ENCODE measurements around the gene ATG9A. TPM values are rescaled to one million over a fixed set of nuclear protein-coding genes. Genes with fewer than 3 reads are reported as not detected.
A peak's percentile ranks its signal among the peaks of the same experiment; 100 is the strongest.

The ATG9A gene
- total RNA-seq, 1 donor from 2014 or later: 82.8 TPM

DNA sequence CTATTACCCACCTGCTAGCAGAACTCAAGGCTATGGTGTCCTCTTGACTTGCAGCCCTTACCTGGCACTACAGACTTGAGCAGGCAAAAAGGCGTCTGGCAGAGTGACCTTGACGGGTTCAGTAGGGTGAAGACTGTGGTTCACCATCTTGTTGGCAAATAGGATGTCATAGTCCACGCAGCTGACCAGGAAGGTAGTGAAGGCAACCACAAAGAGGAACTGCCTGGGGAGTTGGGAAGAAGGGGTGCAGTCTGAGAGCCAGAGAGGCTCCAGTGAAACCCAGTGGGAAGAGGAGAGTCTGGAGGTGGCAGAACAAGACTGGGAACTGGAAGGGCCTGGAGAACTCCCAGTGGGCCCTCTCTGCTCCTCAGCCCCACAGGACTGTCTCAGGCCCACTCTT is 4.1 kb downstream of the ATG9A start:
- Mint-ChIP-seq H3K4me3 (ENCODE audit: unreplicated experiment) (no peak overlapping the region), H3K4me1 (ENCODE audit: low read depth) (peaks cover 24% of the 10 kb centered on the region), H3K9me3 (ENCODE audit: low read depth) (no peaks in the 10 kb centered on the region), H3K27me3 (ENCODE audit: low read depth) (no peaks in the 10 kb centered on the region), H3K27ac (ENCODE audit: unreplicated experiment) (no peak overlapping the region), H3K36me3 (ENCODE audit: low read depth) (peaks cover 21% of the 10 kb centered on the region)
- DNase-seq (ENCODE audit: low spot score): no peak
- TF ChIP-seq, protein P1, sequence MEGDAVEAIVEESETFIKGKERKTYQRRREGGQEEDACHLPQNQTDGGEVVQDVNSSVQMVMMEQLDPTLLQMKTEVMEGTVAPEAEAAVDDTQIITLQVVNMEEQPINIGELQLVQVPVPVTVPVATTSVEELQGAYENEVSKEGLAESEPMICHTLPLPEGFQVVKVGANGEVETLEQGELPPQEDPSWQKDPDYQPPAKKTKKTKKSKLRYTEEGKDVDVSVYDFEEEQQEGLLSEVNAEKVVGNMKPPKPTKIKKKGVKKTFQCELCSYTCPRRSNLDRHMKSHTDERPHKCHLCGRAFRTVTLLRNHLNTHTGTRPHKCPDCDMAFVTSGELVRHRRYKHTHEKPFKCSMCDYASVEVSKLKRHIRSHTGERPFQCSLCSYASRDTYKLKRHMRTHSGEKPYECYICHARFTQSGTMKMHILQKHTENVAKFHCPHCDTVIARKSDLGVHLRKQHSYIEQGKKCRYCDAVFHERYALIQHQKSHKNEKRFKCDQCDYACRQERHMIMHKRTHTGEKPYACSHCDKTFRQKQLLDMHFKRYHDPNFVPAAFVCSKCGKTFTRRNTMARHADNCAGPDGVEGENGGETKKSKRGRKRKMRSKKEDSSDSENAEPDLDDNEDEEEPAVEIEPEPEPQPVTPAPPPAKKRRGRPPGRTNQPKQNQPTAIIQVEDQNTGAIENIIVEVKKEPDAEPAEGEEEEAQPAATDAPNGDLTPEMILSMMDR (IDR thresholded peaks at IDR 0.05): no peak

DNA sequence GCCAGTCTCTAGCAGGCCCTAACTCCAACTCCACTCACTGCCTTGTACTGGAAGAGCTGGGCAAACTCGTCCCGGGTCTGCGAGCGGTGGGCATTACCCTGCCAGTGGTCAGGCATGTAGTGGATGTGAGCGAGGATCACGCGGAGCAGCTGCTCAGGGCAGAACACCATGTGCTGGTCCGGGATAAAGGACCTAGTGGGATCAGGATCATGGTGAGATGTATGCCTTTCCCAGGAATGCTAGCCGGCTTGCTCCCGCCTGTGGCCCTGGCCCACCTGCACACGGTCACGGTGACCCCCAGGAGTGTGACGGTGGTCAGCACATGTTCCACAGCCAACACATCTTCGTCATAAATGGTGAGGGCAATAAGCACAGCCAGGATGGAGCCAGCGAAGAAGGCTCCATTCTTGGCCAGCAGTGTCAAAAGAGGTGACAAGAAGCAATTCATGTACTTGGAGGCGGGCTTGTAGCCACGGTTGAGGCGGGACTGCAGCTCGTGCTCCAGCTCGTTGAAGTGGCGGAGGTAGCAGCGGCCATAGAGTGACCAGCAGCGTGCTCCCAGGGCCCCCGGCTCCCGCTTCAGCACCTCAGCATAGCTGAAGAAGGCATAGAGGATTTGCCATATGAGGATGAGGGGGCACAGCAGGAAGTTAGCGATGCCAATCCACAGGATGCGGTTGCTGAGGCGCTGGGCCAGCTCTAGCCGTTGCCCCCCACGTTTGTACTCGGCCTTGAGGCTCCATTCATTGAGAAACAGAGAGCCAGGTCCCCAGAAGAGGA is 5.4 kb downstream of the ATG9A start:
- DNase-seq (ENCODE audit: low spot score): no peak
- no peaks in the 10 kb centered on the region for H3K9me3 Mint-ChIP-seq (ENCODE audit: low read depth)
- TF ChIP-seq, protein P1 (IDR thresholded peaks at IDR 0.05): no peak
- H3K36me3 Mint-ChIP-seq (ENCODE audit: low read depth): peaks cover 21% of the 10 kb centered on the region
- H3K4me3 Mint-ChIP-seq (ENCODE audit: unreplicated experiment): no peak overlapping the region
- H3K4me1 Mint-ChIP-seq (ENCODE audit: low read depth): peaks cover 35% of the 10 kb centered on the region
- H3K27ac Mint-ChIP-seq (ENCODE audit: unreplicated experiment): no peak overlapping the region
- no peaks in the 10 kb centered on the region for H3K27me3 Mint-ChIP-seq (ENCODE audit: low read depth)

DNA sequence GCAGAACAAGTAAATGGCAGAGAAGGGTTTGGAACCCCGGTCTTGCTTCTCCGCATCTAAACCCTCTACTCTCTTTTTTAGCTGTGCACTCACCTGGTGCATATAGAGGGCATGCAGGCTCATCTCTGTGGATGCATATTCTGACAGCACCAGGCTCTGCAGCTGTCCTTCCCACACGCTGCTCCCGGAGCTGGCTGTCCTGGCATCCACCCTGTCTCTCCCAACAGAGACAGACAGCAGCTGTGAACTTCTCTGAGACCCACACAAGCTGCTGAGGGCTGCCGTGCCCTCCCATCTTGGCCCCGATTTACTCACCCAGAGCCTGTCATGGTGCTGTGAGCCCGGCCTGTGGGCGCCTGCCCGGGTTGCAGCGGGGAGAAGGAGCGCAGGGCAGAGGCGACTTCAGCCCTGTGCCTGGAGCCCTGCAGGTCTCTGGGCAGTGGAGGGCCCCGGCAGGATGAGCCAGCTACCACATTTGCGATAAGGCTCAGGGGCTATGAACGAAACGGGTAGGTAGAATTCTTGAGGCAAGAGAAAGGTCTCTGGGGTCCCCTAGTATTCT is 7.4 kb downstream of the ATG9A start:
- Mint-ChIP-seq H3K4me1 (ENCODE audit: low read depth) (peaks cover 26% of the 10 kb centered on the region), H3K27ac (ENCODE audit: unreplicated experiment) (no peak overlapping the region), H3K4me3 (ENCODE audit: unreplicated experiment) (no peak overlapping the region), H3K27me3 (ENCODE audit: low read depth) (no peaks in the 10 kb centered on the region), H3K36me3 (ENCODE audit: low read depth) (peaks cover 21% of the 10 kb centered on the region), H3K9me3 (ENCODE audit: low read depth) (no peaks in the 10 kb centered on the region)
- TF ChIP-seq, protein P1 (IDR thresholded peaks at IDR 0.05): no peak
- no peak for DNase-seq (ENCODE audit: low spot score)

GRCh38 chr2:219220652-219221402 is 8.6 kb downstream of the ATG9A start:
- H3K27ac Mint-ChIP-seq (ENCODE audit: unreplicated experiment): no peak overlapping the region
- no peak overlapping the region for H3K4me3 Mint-ChIP-seq (ENCODE audit: unreplicated experiment)
- H3K4me1 Mint-ChIP-seq (ENCODE audit: low read depth): peaks cover 28% of the 10 kb centered on the region
- no peaks in the 10 kb centered on the region for H3K9me3 Mint-ChIP-seq (ENCODE audit: low read depth)
- no peaks in the 10 kb centered on the region for H3K27me3 Mint-ChIP-seq (ENCODE audit: low read depth)
- TF ChIP-seq, protein P1 (IDR thresholded peaks at IDR 0.05): no peak
- no peak for DNase-seq (ENCODE audit: low spot score)
- peaks cover 18% of the 10 kb centered on the region for H3K36me3 Mint-ChIP-seq (ENCODE audit: low read depth)

DNA sequence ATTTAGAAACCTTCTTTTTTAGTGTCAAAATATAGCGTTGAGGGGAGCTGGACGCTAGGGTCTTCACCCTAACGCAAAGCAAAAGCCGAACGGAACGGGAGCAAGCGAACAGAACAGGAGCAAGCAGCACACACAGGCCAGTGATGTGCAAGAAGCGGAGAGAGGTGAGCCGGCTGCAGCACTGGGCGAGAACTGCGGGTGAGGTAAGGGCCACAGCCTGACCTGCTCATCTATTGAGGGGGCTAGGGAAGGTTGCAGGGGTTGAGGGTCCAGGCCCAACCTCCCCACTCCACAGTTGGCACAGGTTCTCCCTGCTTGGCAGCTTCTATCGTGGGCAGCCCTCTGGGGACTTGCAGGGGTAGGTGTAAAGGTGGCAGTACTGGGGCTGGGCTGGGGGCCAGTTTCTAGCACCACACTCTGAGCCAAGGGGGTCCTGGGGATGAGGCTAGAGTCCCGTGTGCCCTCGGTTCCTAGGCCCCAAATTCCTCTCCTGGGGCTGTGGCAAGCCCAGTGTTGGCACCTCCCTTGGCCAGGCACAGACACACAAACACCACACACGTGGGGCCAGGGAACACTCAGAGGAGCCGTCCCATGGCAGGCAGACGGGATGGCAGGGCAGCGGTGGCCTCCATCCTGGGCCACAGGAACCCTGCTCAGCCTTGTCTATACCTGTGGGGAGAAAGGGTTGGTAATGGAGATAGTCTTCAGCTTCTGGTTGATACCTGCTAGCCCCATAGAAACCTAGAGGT is 9.5 kb downstream of the ATG9A start:
- TF ChIP-seq, protein P1 (IDR thresholded peaks at IDR 0.05): no peak
- Mint-ChIP-seq H3K27me3 (ENCODE audit: low read depth) (no peaks in the 10 kb centered on the region), H3K36me3 (ENCODE audit: low read depth) (peaks cover 14% of the 10 kb centered on the region), H3K9me3 (ENCODE audit: low read depth) (no peaks in the 10 kb centered on the region), H3K27ac (ENCODE audit: unreplicated experiment) (peak overlapping the region; percentile 45), H3K4me1 (ENCODE audit: low read depth) (peaks cover 28% of the 10 kb centered on the region), H3K4me3 (ENCODE audit: unreplicated experiment) (peak overlapping the region; percentile 84)
- no peak for DNase-seq (ENCODE audit: low spot score)
